HTR-8/SVneo (cell line): ENCODE measurements around the gene LRP3.
"Not testable (repeated sequence)": the region's sequence is repeated elsewhere in the genome, so short reads cannot be mapped to it uniquely, and the experiment has no call there.

ENCODE experiments used
- DNase-seq: peaks from one replicate; pipeline ENCODE4 v3.0.0; 2011; ENCODE audit warnings: low spot score, mixed read lengths; ENCODE audit not compliant: insufficient read length
- FAIRE-seq: peaks from 2 replicates; lab custom pipeline; 2011; peaks lifted over from hg19 to GRCh38; lab: Jason Lieb, UNC

LRP3 gene

GRCh38 chr19:33175886-33176669 is 18.1 kb upstream of the LRP3 start:
- FAIRE-seq (no peak), DNase-seq (peak; percentile 26)

- DNase-seq (peak; percentile 96), FAIRE-seq (peak; percentile 96)
Measured at GRCh38 chr19:33176670-33177416, 17.3 kb upstream of the LRP3 start.

GRCh38 chr19:33177417-33177979 is 16.6 kb upstream of the LRP3 start:
- DNase-seq, result peak; percentile 45
- no peak for FAIRE-seq

- DNase-seq, result no peak
- FAIRE-seq, result no peak
Measured at GRCh38 chr19:33186431-33187182, 7.5 kb upstream of the LRP3 start.

DNA sequence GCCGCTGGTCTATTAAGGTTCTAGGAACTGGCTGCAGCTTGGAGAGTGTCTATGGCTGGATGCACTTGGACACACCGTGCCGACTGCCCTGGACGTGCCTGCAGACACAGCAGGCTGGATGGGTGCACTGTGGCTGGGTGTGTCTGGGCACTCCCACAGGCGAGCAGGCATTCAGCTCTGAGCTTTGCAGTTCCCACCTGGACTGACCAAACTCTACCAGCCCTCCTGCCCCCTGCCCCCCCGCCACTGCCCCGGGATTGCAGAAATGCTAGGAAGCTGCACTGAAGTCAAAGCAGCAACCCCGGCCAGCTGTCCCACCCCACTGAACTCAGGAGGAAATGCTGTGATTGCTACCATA is 7.0 kb upstream of the LRP3 start:
- DNase-seq (no peak), FAIRE-seq (no peak)

- FAIRE-seq, result no peak
- no peak for DNase-seq
Measured at GRCh38 chr19:33189453-33189852, 4.7 kb upstream of the LRP3 start.

DNA sequence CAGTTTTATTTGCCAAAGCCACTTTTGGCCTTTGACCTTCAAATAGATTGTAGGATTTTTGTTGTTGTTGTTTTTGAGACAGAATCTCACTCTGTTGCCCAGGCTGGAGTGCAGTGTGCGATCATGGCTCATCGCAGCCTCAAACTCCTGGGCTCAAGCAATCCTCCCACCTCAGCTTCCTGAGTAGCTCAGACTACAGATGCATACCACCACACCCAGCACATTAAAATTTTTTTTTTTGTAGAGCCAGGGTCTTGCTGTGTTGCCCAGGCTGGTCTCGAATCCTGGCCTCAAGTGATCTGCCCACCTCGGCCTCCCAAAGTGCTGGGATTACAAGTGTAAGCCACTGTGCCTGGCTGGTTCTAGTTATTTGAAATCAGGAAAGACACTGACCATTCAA is 3.0 kb upstream of the LRP3 start:
- FAIRE-seq, DNase-seq: not testable (repeated sequence)

GRCh38 chr19:33191501-33191900 is 2.6 kb upstream of the LRP3 start:
- DNase-seq, result no peak
- no peak for FAIRE-seq

- FAIRE-seq (no peak), DNase-seq (no peak)
Measured at GRCh38 chr19:33192010-33192409, 2.1 kb upstream of the LRP3 start.

DNA sequence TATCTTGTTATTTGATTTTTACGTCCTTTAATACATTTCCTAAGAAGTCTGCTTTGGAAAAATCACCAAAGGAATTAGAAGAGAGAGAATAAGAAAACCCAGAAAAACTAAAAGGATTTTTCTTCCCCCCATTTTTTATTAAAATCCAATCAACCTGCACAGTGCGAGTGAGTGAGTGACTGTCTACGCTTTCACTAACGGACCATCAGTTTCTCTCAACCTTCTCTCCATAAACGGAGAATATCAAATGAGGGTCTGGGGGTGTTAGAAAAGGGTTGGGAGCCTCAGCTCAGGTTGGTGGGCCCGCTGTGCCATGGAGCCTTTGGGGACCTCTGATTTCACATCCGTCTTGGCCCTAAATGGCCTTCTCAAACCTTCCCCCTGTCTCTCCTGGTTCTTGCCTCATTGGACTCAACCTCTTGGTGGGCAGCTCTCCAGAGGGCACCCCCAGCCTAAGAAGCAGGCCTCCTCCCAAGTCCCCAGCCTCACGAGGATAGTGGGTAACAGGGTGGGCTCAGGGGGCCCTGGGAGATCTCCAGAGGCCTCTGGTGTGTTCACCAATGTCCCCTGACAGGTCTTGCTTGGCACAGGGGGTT is 763 bp upstream of the LRP3 start:
- no peak for FAIRE-seq
- DNase-seq, result no peak

DNA sequence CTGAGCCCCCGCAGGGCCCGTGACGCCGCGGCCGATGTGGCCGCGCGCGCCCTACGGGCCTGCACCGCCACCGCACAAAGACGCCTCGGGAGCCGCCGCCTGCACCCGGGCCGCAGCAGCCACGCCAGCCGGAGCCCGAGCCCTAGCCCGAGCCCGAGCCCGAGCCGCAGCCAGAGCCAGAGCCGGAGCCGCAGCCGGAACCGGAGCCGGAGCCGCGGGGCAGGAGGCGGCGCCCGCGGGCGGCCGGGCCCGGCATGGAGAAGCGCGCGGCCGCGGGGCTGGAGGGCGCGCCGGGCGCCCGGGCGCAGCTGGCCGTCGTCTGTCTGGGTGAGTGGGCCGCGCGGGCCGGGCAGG is 379 bp downstream of the LRP3 start:
- FAIRE-seq (no peak), DNase-seq (no peak)

GRCh38 chr19:33194886-33195644 is 935 bp downstream of the LRP3 start:
- DNase-seq, result peak; percentile 57
- FAIRE-seq, result no peak

GRCh38 chr19:33195645-33196347 is 1.7 kb downstream of the LRP3 start:
- FAIRE-seq (peak; percentile 36), DNase-seq (no peak)

GRCh38 chr19:33196446-33197193 is 2.5 kb downstream of the LRP3 start:
- FAIRE-seq, result no peak
- DNase-seq, result no peak

- DNase-seq (no peak), FAIRE-seq (no peak)
Measured at GRCh38 chr19:33197591-33198000, 3.5 kb downstream of the LRP3 start.

GRCh38 chr19:33198169-33198568 is 4.0 kb downstream of the LRP3 start:
- FAIRE-seq (no peak), DNase-seq (no peak)

GRCh38 chr19:33199441-33200265 is 5.5 kb downstream of the LRP3 start:
- FAIRE-seq (no peak), DNase-seq (no peak)

GRCh38 chr19:33201473-33201872 is 7.3 kb downstream of the LRP3 start:
- FAIRE-seq (no peak), DNase-seq (no peak)
